SKM-1 treated with dmso at 0.1 percent for 144 hours (cell line): ENCODE results near the gene LZTS2.

Experiments used
- DNase-seq: peaks from one replicate; lab custom pipeline; 2025; ENCODE audit not compliant: unreplicated experiment; lab: John Stamatoyannopoulos, UW

LZTS2 gene

DNA sequence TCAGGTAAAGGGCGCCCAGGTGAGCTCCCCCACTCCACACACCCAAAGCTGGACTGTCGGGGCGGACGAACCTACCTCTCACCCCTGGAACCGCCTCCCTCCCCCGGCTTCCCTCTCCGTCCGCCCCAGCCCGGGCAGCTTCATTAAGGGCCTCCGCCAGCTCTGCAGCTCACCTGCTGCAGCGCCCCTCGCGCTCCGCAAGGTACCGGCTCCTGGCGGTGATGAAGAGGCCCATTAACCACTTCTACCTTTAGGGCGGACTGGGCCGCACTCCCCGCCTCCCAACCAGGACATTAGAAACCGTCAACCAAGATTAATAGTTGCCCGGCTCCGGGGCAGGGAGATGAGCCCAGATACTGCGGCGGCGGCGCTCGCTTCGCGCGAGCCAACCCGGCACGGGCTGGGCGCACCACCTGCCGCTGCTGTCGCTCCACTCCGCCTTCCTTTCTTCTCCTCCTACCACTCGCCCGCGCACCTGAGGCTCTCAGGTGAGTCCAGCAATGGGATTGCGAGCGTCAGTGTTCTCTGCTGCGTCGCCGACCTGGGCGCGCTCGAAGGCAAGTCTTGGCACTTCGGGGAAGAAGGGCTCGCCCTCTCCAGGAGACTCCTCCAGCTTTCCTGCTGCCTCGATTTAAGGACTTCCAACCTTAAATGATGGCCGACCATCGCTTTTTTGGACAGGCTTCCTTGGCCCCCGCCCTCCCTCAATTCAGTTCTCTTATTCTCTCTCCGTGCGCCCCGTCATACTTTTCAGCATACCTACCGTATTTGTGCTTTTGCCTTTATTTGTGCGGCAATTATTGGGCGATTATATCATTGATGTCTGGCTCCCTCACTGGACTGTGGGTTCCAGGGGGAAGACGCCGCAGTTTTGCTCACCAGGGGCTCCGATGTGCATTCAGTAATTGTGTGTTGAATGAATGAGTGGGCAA, 48.6 kb downstream of the LZTS2 start:
- no peak for DNase-seq

DNA sequence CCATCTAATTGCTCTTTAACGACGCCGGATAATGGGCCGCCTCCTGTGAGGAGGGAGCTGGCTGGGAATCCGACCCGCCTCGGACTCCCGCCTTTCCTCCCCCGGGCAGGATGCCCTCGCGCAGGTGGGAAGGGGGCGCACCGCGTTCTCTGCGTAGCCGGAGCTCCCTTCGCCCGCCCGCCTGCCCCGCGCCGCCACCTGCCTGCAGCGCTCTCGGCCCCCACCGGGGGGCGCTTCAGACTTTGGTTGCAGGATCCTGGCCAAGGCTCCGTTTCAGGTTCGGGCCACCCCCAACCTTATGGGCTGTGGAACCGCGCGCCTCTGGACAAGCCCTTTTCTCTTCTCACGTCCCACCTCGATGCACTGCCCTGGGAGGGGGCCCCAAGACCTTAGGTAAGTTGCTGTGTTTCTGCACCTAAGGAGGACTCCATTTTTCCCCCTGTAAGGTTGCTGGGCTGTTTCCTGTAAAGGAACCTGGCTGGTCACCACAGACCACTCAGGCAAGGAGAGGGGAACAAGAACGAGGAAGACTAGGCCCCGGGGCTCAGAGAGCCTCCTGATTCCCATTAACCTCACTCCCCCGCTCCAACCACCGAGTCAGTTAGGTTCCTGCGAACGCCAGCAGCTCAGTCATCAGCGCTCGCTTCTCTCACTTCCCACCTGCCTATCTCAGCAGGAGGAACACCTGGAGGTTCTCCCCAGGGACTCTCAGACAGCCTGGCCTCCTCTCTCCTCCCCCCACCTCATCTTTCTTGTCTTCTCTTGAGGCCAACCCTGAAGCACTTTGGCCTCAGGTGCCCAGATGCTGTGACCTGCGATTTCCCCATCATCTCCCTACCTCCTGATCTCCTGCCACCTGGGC, 50.8 kb downstream of the LZTS2 start:
- DNase-seq = no peak

DNA sequence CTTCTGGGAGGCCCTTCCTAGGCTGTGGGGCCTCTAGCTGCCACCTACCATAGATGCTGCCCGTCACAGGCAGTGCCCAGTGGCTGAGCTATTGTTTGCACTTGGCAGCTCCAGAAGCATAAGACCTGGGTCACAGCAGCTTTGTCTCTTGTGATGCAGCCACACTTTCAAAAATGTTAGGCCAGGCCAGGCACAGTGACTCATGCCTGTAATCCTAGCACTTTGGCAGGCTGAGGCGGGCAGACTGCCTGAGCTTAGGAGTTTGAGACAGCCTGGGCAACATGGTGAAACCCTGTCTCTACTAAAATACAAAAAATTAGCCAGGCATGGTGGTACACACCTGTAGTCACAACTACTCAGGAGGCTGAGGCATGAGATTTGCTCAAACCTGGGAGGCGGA, 52.7 kb downstream of the LZTS2 start:
- no peak for DNase-seq

DNA sequence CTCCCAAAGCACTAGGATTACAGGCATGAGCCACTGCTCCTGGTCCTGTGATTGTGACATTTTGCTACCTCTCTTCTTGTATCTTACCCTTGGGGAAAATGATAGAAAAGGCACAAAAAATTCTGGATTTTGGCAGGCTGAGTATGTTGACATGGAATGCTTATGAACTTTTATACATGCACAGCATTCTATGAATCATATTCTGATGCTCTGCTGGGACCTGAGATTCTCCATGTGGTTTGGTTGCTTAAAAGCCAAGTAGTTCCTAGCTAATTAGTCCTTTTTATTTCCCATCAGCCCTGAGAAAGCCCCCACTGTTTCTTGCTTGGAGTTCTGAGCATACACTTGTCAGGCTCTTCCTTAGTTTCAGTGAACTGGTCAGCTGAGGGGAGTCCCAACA, 53.9 kb downstream of the LZTS2 start:
- no peak for DNase-seq

DNA sequence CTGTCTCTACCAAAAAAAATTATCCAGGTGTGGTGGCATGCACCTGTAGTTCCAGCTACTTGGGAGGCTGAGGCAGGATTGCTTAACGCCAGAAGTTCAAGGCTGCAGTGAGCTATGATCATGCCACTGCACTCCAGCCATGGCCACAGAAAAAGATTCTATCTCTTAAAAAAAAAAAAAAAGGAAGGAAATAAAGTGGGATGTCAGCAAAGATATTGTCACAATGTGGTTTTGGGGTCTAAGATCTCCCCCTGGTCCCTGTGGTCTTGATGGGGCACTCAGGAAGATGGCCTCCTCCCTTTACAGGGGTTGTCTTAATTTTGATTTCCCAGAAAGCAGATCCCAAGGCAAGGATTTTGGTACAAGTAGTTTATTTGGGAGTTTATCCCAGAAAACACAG, 54.7 kb downstream of the LZTS2 start:
- DNase-seq = no peak

DNA sequence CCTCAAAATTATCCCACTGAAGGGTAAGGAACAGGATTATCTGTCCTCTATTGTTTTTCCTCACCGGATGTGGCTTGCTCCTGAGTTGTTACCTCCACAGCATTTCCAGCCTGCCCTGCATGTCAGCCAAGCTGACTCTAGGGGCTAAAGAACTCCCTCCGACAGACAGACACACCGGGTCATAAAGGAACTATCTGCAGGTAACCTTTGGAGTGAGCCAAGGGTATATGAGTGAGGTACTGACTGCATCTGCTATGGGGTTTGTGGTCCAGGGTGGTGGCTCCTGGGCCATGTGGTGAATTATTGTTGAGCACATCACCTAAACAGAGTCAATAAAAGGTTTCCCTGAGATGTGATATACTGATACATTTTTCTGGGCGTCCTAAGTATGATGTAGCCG, 55.3 kb downstream of the LZTS2 start:
- no peak for DNase-seq

DNA sequence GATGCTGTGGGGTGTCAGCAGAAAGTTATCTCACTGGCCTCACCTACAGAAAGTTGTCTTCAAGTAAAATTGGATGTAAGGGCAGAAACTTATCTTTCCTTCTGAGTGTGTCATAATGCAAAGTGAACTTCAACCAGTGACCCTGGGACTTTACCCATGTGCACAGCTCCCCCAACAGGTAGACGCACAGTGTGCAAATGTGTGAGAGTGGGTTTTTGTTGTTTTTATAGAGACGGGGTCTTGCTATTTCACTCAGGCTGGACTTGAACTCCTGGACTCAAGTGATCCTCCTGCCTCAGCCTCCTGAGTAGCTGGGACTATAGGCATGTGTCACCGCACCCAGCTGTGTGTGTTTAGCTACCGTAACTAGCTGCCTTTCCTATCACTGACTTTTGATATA, 55.8 kb downstream of the LZTS2 start:
- DNase-seq = no peak

DNA sequence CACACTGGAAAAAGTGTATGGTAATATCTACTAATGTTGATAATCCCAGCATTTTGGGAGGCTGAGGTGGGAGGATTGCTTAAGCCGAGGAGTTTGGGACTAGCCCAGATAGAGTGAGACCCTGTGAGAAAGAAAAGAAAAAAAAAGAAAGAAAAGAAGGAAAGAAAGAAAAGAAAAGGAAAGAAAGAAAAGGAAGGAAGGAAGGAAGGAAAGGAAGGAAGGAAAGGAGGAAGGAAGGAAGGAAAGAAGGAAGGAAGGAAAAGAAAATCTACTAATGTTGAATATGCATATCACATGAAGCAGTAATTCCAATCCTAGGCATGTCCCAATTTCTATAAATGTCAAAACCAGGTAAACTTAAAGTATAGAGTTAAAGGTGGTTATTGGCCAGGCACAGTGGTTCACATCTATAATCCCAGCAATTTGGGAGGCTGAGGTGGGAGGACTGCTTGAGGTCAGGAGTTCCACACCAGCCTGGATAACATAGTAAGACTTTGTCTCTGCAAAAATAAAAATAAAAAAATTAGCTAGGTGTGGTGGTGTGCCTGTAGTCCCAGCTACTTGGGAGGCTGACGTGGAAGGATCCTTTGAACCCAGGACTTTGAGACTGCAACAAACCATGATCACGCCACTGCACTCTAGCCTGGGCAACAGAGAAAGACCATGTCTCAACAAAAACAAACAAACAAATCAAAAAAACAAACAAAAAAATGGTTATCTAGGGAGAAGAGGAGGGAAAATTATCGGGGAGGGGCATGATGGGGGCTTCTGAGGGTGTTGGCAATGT, 57.0 kb downstream of the LZTS2 start:
- no peak for DNase-seq
